IMR-90 (cell line): ENCODE data around the gene SPACA5.
"Not testable (repeated sequence)": the region's sequence is repeated elsewhere in the genome, so short reads cannot be mapped to it uniquely, and the experiment has no call there.

Experiments used
- BHLHE40 ChIP-seq: fragments of 150-350 bp; IDR thresholded peaks from 2 replicates; pipeline ENCODE4 v1.6.1; 2016; ENCODE audit warnings: mild to moderate bottlenecking, low read depth, low read length
- CEBPB ChIP-seq: IDR thresholded peaks from 2 replicates; pipeline ENCODE4 v1.6.1; 2012; ENCODE audit warnings: low read depth, low read length, improper control_type of control experiment
- CHD1 ChIP-seq: IDR thresholded peaks from 2 replicates; pipeline ENCODE4 v1.6.1; 2012; ENCODE audit warnings: low read depth, low read length, improper control_type of control experiment
- CTCF ChIP-seq: conservative IDR thresholded peaks from 2 replicates; pipeline ENCODE4 v1.5.1; 2012; ENCODE audit warnings: mild to moderate bottlenecking, low read depth, low read length, improper control_type of control experiment
- MAZ ChIP-seq: IDR thresholded peaks from 2 replicates; pipeline ENCODE4 v1.6.1; 2012; ENCODE audit warnings: low read depth, mild to moderate bottlenecking, low read length, improper control_type of control experiment, moderate library complexity, borderline replicate concordance
- MXI1 ChIP-seq: IDR thresholded peaks from 2 replicates; pipeline ENCODE4 v1.6.1; 2012; ENCODE audit warnings: low read depth, mild to moderate bottlenecking, low read length, moderate library complexity, borderline replicate concordance
- POLR2A ChIP-seq: IDR thresholded peaks from 2 replicates; pipeline ENCODE4 v1.6.1; 2012; ENCODE audit warnings: mild to moderate bottlenecking, low read depth, low read length
- RAD21 ChIP-seq: IDR thresholded peaks from 2 replicates; pipeline ENCODE4 v1.6.1; 2012; ENCODE audit warnings: low read length, improper control_type of control experiment
- RCOR1 ChIP-seq: IDR thresholded peaks from 2 replicates; pipeline ENCODE4 v1.6.1; 2012; ENCODE audit warnings: mild to moderate bottlenecking, low read length, improper control_type of control experiment; ENCODE audit not compliant: insufficient replicate concordance
- RFX5 ChIP-seq: IDR thresholded peaks from 2 replicates; pipeline ENCODE4 v1.8.0; 2012; ENCODE audit warnings: low read depth, mild to moderate bottlenecking, low read length, moderate library complexity
- SMC3 ChIP-seq: fragments of 150-350 bp; IDR thresholded peaks from 2 replicates; pipeline ENCODE4 v1.6.1; 2016; ENCODE audit warnings: low read depth, mild to moderate bottlenecking, antibody characterized with exemption, low read length, moderate library complexity

GRCh38 chrX:48019892-48020291 is 13.1 kb downstream of the SPACA5 start:
- TF ChIP-seq CTCF, CEBPB, POLR2A, RFX5, RAD21, BHLHE40, SMC3, RCOR1, MAZ, MXI1, CHD1: not testable (repeated sequence)
